GM18868 (cell line): Measurements from ENCODE around the gene IGSF9.

Source experiments
- ATAC-seq: cut with Tn5 transposase; IDR thresholded peaks from one replicate; pipeline ENCODE4 v1.9.1; 2021; ENCODE audit warnings: mild to moderate bottlenecking, moderate library complexity; ENCODE audit not compliant: unreplicated experiment

IGSF9 gene

DNA sequence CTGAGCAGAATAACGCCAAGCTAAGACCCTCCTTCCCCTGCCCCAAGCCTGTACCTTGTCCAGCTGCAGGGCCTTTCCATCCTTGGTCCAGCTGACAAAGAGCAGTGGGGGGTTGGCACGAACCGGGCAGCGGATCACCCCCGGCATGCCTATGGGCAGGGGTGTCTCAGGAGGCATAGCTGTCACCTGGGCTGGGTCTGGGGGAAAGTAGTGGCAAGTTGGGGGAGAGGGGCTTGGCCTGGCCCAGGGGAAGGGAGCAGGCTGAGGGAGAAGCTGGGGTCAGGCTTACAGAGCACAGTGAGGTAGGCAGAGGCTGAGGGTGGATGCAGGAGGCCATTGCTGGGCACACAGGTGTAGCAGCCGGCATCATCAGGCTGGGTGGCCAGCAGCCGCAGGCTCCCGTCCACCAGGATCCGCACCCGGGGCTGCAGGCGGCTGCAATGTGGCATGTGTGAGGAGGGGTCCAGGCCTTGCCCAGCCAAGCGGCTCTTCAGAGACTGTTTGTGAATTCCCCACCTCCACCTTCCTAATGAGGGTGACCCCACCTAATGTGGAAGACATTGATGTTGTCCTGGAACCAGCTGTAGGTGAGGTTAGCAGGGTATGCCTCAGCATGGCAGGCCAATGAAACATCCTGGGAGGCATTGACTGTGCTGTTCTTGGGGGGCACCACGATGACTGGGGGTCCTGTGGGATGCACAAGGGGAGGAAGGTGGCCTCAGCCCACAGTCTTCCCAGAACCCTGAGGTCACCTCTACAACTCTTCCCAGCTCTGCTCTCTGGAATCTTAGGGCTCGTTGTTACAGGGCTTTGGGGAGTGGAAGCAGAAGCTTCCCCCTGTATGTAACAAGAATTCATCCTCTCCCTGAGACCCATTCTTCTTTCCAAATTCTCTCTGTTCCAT is 11.0 kb downstream of the IGSF9 start:
- no peak for ATAC-seq

DNA sequence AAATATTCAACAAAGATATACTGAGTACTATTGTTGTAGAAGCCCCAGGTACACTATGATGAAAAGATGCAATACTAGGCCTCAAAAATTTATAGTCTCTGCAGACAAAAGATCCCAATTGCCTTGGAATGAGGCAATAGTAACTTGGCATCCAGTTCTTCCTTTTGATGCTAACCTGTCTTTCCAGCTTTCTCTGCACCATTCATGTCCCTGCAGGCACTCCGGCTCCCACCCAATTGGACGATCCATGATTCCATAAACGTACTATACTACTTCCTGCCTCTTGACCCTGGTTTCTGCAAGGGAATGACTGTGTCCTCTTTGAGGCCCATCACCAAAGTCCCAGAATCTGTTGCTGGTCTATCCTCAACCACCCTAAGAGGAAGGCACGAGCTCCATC is 12.1 kb downstream of the IGSF9 start:
- no peak for ATAC-seq

DNA sequence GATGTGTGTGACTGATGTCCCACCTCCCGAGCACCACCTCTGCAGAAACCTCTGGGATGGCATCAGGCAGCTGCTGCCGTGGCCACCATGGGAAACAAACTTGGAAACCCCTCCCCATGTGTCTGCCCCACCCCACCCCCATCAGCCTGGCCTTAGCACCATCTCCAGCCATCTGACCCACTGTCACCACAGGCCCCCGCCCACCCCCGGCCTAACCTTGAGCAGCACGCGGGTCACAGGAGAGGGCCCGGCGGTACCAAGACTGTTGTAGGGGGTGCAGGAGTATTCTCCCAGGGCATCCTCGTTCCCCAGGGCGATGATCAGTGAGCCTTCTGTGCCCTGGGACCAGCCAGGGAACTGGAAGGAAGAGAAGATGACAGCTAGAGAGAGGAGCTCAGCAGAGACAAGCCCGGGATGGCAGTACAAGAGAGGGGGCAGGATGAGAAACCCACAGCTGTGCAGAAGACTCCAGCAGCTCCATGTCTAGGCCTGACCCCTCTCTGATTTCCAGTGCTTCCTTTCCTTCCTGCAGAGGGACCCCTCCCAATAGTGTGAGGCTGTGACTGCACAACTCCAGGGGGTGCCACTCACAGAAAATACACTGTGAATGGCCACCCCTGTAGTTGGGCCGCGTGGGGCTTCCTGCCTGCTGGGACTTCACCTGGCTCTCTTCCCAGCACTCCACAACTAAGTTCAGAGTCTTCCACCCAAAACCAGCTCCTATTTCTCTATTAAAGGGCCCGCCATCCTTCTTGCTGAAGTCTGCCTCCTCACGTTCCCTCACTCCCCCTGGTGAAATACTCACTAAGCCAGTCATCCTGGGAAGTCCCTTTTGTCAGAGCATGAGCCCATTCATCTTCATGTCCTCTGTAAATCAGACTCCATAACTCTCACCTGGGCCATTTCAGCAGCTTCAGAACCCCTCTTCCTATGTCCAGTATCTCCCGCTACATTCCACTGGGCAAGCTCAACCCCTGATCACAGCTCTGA is 12.8 kb downstream of the IGSF9 start:
- peak; percentile 45 for ATAC-seq

DNA sequence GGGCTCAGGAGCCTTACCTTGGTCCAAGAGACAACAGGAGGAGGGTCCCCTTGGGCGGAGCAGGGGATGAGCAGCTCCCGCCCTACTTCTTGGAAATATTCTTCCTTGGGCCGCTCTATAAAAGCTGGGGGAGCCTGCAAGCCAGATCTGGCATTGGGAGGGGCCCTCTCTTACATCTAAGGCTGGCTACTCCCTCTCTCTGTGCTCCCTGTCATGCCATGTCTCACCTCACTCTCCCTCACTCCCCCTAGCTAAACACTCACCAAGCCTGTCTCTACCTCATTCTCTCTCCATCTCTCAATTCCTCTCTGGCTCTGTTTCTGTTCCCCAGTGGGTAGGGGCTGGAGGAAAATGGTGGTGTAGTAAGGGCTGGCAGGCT is 13.6 kb downstream of the IGSF9 start:
- ATAC-seq: no peak

DNA sequence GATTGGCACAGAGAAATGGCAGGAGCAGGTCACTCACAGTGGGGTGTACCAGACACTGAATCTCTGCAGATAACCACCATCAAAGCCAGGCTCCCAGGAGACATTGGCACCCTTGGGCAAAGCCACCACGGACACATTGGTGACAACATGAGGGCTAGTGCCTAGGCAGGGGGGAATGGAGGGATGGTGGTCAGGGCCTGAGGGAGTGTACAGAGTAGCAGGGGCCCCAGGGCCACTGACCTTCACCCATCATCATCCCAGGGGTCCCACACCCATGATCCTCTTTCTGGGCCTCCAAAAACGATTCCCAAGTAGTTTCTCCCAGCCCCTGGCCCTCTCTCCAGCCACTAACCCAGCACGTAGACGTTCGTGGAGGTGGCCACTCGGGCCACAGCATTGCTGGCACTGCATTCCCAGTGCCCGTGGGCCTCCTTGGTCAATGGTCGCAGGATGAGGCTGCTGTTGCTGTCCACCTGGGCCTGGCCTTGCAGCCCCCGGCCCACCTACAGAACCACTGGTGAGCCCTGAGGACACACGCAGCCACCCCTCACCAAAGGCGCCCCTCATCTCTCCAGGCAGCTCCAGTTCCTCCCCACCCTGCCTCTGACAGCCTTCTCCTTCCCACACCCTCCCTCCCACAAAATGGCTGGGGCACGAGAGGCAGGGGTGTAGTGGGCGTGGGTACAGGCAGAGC is 14.2 kb downstream of the IGSF9 start:
- ATAC-seq: no peak

DNA sequence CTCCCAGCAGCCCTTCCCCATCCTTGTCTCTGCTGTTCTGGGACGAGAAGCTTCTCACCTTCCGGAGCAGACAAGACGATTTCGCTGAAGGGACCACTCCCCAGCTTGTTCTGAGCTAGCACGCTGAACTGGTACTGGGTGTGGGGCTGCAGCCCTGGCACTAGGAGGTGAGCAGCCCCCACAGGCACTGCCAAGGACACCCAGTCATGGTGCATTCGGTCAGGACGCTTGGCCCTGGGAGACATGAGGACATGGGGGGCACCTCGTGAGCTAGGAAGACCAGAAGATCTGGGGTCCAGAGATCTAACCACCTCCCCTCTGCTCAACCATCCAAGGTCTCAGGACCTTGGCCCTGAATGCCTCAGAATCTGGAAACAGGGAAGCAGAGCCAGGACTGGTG is 14.8 kb downstream of the IGSF9 start:
- ATAC-seq: no peak

DNA sequence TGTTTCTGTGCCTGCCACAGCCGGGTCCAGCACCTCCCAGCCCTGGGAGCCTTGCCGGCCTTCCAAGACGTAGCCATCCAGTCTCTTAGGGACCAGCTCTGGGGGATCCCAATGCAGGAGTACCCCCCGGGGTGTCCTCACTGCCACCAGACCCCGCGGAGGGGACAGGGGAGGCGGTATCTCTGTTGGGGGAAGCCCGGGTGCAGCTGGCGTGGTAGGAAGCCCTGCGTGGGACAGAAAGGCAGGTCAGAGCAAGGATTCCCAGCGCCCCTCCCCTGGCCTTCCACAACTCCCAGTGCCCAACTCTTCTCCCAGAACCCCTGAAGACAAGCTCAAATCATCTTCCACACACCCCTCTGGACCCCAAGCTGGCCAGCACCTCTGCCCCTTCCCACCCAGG is 15.2 kb downstream of the IGSF9 start:
- ATAC-seq: no peak

DNA sequence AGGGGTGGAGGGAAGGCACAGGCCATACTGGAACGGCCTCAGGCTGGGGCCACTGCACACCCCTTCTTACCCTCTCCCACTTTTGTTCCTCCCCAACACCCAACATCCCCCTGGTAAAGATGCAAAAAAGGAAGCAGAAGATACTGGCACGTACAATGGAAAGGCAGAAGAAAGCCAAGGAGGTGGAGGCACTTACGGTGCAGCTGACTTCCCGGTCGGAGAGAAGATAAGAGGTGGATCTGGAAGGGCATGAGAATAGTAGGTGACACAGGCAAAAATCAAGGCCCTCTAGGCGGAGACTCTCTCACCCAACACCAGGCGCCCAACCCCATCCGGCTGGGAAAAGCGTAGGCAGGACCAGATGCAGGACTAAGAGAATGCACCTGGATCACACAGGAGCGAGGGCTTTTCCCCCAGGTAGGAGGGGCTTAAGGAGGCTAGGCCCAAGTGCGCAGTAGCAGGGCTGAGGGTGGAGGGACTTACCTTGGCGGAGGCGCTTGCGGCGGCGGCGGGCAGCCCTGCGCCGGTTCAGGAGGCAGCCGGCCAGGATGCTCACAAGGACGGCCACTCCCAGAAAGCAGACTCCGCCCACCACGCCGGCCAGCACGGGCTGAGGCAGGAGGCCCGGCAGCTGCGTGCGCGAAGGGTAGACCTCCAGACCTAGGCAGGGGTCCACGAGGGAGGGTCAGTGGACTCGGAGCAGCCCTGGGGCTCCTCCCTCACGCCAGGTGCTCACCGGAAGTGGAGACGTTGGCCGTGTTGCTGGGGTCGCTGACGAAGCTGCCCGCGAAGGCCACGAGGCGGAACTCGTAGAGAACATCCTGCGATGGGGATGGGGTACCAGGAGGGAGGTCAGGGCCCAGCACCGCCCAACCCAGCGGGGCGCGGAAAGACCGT is 16.0 kb downstream of the IGSF9 start:
- ATAC-seq: no peak

DNA sequence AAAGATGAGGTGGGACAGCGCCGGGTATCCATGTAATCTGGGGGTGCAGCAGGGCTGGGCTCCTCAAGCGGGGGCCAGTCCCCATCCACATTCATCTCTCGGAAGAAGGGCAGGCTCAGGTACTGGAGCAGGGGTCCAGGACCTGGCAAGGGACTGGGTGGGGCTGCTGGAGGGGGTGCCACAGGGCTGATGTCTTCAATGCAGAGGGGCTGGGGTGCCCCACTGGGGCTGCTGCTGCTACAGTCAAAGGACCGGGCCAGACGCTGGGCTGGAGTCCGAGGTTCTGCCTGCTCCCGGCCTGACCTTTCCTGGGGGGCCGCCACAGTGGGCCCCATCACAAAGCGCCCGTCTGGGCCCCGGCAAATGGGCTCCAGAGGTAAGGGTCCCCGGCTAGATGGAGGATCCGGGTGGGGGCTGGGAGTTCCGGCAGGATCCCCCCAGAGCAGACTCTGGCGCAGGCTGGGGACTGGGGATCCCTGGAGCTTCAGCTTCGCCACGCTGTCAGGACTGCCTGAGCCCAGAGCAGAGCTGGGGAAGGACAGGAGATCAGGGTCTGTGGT is 16.8 kb downstream of the IGSF9 start:
- no peak for ATAC-seq

DNA sequence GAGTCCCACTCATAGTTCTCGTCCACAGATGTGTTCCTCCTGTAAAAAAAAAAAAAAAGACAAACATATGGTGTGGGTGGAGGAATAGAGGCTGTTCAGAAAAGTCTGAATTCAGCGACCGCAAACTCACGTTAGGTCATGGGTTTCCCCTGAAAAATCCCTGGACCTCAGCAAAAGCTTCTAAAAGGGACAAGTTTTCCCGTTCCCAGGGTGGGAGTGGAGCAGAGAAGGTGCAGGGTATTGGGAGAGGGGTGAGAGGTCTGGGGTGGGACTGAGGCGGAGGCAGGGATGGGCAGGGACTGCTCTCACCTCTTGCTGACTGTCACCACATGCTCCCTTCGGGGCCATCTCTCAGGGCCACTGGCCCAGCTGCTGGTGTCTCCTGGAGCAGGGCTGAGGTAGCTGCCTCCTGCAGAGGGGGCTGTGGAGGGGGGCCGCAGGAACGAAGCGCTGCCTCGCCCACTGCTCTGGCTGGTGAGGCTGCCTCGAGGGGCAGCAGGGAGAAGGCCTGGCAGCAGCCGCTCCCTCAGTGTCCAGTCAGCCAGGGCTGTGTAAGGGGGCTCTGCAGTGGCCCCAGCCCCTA is 17.5 kb downstream of the IGSF9 start:
- ATAC-seq: no peak

DNA sequence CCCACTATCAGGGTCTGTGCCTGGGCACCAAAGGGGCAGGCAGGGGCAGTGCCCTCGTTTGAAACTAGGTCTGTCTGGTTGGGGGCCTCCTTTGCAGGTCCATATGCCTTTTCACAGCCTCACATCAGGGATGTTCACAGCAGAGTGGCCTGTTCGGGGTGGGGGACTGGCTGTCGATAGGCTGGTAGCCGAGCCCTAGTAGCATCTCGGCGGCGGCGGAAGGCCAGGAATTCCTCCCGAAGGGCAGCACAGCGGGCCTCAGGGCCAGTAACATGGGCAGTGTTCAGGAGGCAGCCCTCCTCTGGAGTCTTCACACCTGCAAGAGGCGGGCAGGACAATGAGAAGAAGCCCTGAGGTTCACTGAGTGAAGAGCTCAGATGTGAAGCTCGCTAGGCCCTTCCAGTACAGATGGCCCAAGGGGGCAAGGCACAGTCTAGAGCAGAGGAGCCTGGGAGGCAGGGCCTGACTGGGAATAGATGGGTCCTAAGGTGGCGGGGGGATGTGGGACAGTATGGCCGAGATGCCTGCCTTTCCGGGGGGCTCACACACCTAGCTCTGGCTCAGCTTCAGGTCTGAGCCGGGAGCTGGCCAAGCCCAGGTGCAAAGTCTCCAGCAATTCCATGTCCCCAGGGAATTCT is 18.1 kb downstream of the IGSF9 start:
- no peak for ATAC-seq

DNA sequence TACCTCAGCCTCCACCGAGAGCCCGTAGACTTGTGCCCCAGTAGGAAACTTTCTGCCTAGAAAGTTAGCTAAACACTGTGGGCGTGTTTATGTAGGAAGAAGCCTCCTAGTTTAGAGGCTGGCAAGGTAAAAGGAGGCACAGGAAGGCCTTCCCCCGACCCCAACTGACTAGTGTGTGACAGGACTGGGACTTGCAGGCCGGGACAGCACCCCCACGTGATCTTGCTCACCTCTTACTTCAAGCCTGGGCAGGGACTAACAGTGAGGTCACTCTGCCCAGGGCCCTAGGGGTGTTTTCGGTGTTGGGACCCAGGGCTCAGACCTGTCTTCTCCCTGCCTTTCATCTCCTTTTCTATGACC is 19.7 kb downstream of the IGSF9 start:
- peak; percentile 2 for ATAC-seq

DNA sequence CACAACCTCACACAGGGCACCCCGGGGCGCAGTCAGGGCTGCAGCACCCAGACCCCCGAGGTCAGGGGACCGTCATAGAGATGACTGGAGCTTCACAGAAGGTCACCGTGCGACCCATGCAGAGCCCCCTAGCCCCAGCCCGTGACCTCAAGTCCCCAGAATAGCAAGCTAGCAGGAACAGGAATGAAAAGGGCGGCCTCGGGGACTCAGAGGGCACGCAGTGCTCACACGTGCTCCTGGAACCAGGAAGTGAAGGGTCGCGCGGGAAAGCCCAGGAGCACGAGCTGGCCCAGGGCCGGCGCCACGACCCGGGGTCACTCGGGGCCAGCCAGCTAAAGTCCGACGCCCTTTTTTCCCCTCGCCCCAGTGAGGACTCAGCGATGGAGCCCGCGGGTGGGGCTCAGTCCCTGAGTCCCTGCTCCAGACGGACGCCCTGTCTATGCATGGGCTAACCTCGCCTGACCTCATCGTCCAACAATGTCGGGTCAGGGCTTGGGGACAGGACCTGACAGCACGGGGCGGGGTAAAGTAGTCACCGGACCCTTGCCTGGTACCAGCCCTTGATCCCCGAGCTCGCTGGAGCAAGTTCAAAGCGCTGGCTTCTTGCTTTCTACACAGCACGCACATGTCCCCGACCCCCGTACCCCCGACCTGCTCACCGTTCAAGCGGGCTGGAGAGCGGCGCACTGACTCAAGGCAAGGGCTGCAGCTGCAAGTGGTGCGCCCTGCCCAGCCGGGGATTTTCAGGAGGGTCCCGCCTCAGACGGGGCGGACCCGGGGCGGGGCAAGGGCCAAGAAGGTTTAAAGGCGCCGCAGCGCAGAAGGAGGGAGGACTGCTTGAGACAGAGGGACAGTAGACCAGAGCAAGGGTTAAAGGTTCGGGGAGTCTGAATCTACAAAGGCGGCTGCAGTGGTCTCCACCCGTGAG is 20.4 kb downstream of the IGSF9 start, which contains the start of gene TAGLN2:
Gene TAGLN2 (minus strand): TSS at position 717 of the 928 bp plus-strand sequence. CDS start 4,998 bp downstream, outside the sequence.
- ATAC-seq: peak; percentile 57

DNA sequence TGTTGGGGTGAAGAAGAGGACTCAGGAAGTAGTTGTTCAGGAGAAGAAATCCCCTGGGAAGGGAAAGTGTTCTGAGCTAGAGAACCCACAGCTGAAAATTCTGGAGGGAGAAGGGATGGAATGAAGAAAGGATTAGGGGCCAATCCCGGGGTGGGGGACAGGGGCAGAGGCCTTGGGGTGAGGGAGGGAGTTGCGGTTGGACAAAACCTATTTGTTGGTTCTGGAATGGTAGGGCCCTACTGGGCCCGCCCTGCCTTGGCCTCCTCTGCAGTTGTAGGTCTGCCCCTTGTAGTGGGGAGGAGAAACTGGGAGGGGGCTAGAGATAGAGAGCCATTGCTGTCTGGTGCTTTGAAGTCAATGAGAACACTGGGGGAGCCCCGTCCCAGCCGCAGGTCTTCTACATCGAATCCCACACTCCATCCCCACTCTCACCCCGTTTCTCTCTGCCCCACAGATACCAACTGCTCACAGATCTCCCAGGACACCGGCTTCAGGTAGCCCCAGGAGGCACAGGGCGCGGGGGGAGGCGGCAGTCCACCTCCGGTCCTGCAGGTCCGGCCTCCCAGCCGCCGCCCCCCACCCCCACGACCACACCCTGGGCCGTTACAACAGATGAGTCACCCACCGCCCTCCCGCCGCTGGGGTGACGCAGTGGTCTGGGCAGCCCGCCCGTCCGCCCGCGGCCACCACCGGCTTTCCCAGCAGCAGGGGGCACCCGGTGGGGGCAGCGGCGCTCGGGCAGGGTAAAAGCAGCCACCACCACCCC is 21.2 kb downstream of the IGSF9 start:
- peak; percentile 12 for ATAC-seq

DNA sequence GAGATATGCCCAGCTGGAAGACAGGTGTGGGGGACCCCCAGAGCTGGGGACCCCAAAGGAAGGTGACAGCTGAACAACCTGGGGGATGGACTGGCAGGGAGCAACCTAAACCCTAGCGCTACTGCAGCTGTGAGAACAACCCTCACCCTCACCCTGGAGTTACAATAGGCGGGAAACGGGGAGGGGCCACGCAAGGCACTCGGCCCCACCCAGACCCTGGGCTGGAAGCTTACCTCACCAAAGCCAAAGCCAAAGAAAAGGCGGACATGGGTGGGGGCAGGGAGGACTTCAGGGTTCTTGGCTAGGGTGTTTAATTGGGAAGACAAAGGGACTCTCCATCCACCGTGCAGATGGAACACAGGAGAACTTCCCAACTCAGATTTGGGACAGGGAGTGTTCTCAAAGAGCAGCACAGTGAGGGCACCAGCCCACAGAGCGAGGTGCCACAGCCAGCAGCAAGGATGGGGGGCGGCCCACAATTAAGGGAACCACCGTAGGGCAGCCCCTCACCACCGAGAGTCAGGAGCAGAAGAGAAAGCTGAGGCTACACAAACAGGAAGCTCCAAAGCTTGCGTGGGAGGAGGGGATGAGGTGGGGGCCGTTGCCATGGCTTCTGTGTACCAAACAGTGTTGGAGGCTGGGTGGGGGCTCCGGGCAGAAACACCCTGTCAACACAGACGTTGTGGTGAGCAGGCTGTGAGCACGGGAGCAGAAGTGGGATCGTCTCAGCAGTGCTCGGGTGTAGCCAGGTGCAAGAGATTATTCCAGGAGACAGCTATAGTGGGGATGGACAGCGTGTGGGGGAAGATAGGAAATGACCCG is 22.0 kb downstream of the IGSF9 start:
- peak; percentile 43 for ATAC-seq

DNA sequence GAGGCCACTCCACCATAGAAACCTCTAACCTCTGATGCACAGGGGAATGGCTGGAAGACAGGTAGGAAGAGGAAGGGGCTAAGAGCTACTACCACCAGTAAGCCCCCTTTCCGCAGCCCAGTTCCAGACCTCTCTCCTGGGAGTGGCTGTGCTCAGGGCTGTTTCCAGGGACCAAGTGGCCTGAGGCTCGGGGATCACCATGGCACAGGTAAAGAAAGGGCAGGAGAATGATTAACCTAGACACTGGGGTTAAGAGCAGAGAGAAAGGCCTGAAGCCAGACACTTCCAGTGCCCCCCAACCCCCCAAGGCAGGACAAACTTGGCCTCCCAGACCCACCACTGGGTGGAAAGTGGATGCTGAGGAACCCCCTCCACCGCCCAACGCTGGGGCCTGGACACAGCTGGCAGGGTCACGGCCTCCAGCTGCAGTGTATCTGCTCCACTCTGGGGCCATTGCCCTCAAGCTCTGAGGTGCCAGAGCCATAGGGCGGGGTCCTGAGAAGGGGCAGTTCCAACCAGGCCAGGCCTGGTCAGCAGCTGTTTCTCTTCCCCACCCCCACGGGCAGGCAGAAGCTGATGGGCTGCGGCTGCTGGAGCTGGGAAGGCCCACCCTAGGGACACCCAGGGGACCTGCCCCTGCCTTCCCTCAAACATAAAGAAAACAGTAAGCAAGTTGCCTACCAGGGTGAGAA is 22.8 kb downstream of the IGSF9 start:
- ATAC-seq: no peak
